GM23248 (cell line): ENCODE data around the gene CCDC157. TPM values are rescaled to one million over a fixed set of nuclear protein-coding genes. Genes with fewer than 3 reads are reported as not detected.

Experiments
- DNase-seq: peaks from one replicate; pipeline ENCODE4 v3.0.0-alpha.2; 2015
- H2AFZ ChIP-seq: fragments of 200-600 bp; sonication (generic); 2 replicates; pipeline ENCODE4 v1.6.1; 2016; ENCODE audit warnings: antibody characterized with exemption
- H3F3A ChIP-seq: fragments of 200-600 bp; sonication (generic); 2 replicates; pipeline ENCODE4 v1.6.1; 2016; ENCODE audit warnings: mild to moderate bottlenecking, antibody characterized with exemption, mixed run types; ENCODE audit not compliant: insufficient read depth
- H3K27ac ChIP-seq: fragments of 200-600 bp; sonication (generic); 2 replicates; pipeline ENCODE4 v1.5.1; 2016; ENCODE audit warnings: mild to moderate bottlenecking
- H3K27me3 ChIP-seq: fragments of 200-600 bp; sonication (generic); replicated peaks from 2 replicates; pipeline ENCODE4 v1.6.1; 2016; ENCODE audit warnings: mild to moderate bottlenecking; ENCODE audit not compliant: insufficient read depth
- H3K36me3 ChIP-seq: fragments of 200-600 bp; sonication (generic); 2 replicates; pipeline ENCODE4 v1.6.1; 2016; ENCODE audit warnings: low read depth, mild to moderate bottlenecking
- H3K4me1 ChIP-seq: fragments of 200-600 bp; sonication (generic); 2 replicates; pipeline ENCODE4 v1.6.1; 2016; ENCODE audit warnings: mild to moderate bottlenecking; ENCODE audit not compliant: insufficient read depth
- H3K4me2 ChIP-seq: fragments of 200-600 bp; sonication (generic); one replicate; pipeline ENCODE4 v1.6.1; 2016; ENCODE audit warnings: mild to moderate bottlenecking; ENCODE audit not compliant: unreplicated experiment
- H3K4me3 ChIP-seq: fragments of 200-600 bp; sonication (generic); 2 replicates; pipeline ENCODE4 v1.5.1; 2016; ENCODE audit warnings: mild to moderate bottlenecking
- H3K79me2 ChIP-seq: fragments of 200-600 bp; sonication (generic); 2 replicates; pipeline ENCODE4 v1.6.1; 2016; ENCODE audit warnings: mild to moderate bottlenecking; ENCODE audit not compliant: insufficient read depth
- H3K9ac ChIP-seq: fragments of 200-600 bp; sonication (generic); 2 replicates; pipeline ENCODE4 v1.6.1; 2016; ENCODE audit warnings: mild to moderate bottlenecking
- H3K9me2 ChIP-seq: fragments of 200-600 bp; sonication (generic); 2 replicates; pipeline ENCODE4 v1.6.1; 2016; ENCODE audit warnings: mixed run types, mild to moderate bottlenecking, moderate library complexity; ENCODE audit not compliant: insufficient read depth
- H3K9me3 ChIP-seq: fragments of 200-600 bp; sonication (generic); one replicate; pipeline ENCODE4 v1.6.1; 2017; ENCODE audit warnings: low read depth
- H4K20me1 ChIP-seq: fragments of 200-600 bp; sonication (generic); 2 replicates; pipeline ENCODE4 v1.6.0; 2016; ENCODE audit not compliant: insufficient read depth
- EZH2 ChIP-seq: fragments of 200-600 bp; sonication (generic); IDR thresholded peaks from 2 replicates; pipeline ENCODE4 v1.6.1; 2018; ENCODE audit warnings: antibody characterized with exemption, mild to moderate bottlenecking; ENCODE audit not compliant: insufficient read depth, poor library complexity, severe bottlenecking
- EZH2phosphoT487 ChIP-seq: fragments of 200-600 bp; sonication (generic); IDR thresholded peaks from 2 replicates; pipeline ENCODE4 v1.6.1; 2018; ENCODE audit warnings: antibody characterized with exemption, moderate library complexity, mild to moderate bottlenecking, low read depth; ENCODE audit not compliant: insufficient read depth
- WGBS, 2 experiments: methylation state at CpG; one replicate each; pipeline ENCODE4 v1.1.6; 2015 to 2017; ENCODE audit warnings: low lambda C conversion rate in 2 of 2, low coverage in 1 of 2; ENCODE audit errors: missing lambda C conversion rate in 2 of 2; 5-methylcytosine and 5-hydroxymethylcytosine counted together
- in situ Hi-C: fragments of 300-500 bp; cut with MboI; formaldehyde crosslinking; loops from 2 replicates; pipeline ENCODE4 v1.15.0; 2020
- polyA plus RNA-seq: library from polyadenylated mRNA; unstranded; fragments of >200 nt; fragmentation: Nextera tagmentation; extraction: Ambion mirVana; gene quantifications from 2 replicates; pipeline ENCODE4 v1.2.1, GENCODE V29; 2016
- total RNA-seq: library from RNA; depleted of rRNA; stranded (reverse); fragments of >200 nt; shearing (Covaris generic); gene quantifications from 2 replicates; pipeline ENCODE4 v1.2.3, GENCODE V29; 2014

CCDC157 gene
- total and polyA plus RNA-seq, 2 experiments from 2014 or later: 2.7 to 5.0 TPM

GRCh38 chr22:30368420-30368819 is 11.6 kb downstream of the CCDC157 start:
- Histone ChIP-seq H2AFZ (no peak overlapping the region), H3K27me3 (no peaks in the 10 kb centered on the region), H3K9me3 (no peaks in the 10 kb centered on the region), H3K9ac (no peak overlapping the region), H3K36me3 (no peaks in the 10 kb centered on the region), H4K20me1 (no peaks in the 10 kb centered on the region), H3K4me3 (no peak overlapping the region), H3K79me2 (no peaks in the 10 kb centered on the region), H3K9me2 (no peaks in the 10 kb centered on the region), H3F3A (no peaks in the 10 kb centered on the region), H3K27ac (no peak overlapping the region), H3K4me2 (no peak overlapping the region), H3K4me1 (no peaks in the 10 kb centered on the region)
- in situ Hi-C loops: no loop called here
- WGBS, 2 experiments: 66 to 74% methylated on average over 9 of the region's 9 CpGs
- DNase-seq: no peak
- TF ChIP-seq EZH2phosphoT487 (no peak), EZH2 (no peak)

- H3K36me3 ChIP-seq: no peaks in the 10 kb centered on the region
- TF ChIP-seq EZH2: no peak
- TF ChIP-seq EZH2phosphoT487: no peak
- in situ Hi-C loops: no loop called here
- H3K79me2 ChIP-seq: no peaks in the 10 kb centered on the region
- no peaks in the 10 kb centered on the region for H3F3A ChIP-seq
- no peaks in the 10 kb centered on the region for H3K27me3 ChIP-seq
- H2AFZ ChIP-seq: no peak overlapping the region
- H3K4me2 ChIP-seq: no peak overlapping the region
- 83 to 84% methylated on average over 18 to 19 of the region's 19 CpGs for WGBS, 2 experiments
- no peaks in the 10 kb centered on the region for H4K20me1 ChIP-seq
- no peak overlapping the region for H3K4me3 ChIP-seq
- no peaks in the 10 kb centered on the region for H3K9me3 ChIP-seq
- no peaks in the 10 kb centered on the region for H3K4me1 ChIP-seq
- H3K9ac ChIP-seq: no peak overlapping the region
- no peaks in the 10 kb centered on the region for H3K9me2 ChIP-seq
- no peak overlapping the region for H3K27ac ChIP-seq
- DNase-seq: no peak
These were observed 13.9 kb downstream of the CCDC157 start for GRCh38 chr22:30370641-30371230.

- DNase-seq: no peak
- in situ Hi-C loops: no loop called here
- 82 to 85% methylated on average over 9 of the region's 9 CpGs for WGBS, 2 experiments
These were observed 14.5 kb downstream of the CCDC157 start for GRCh38 chr22:30371321-30371720.

GRCh38 chr22:30371981-30372380 is 15.2 kb downstream of the CCDC157 start:
- 73 to 78% methylated on average over 13 of the region's 13 CpGs for WGBS, 2 experiments
- no peaks in the 10 kb centered on the region for H3K4me1 ChIP-seq

More at GRCh38 chr22:30371321-30371720, 14.5 kb downstream of the CCDC157 start:
- TF ChIP-seq EZH2 (no peak), EZH2phosphoT487 (no peak)
- Histone ChIP-seq H2AFZ (no peak overlapping the region), H3K9me2 (no peaks in the 10 kb centered on the region), H3K4me2 (no peak overlapping the region), H3K79me2 (no peaks in the 10 kb centered on the region), H3K4me1 (no peaks in the 10 kb centered on the region), H3K27ac (no peak overlapping the region), H4K20me1 (no peaks in the 10 kb centered on the region), H3K27me3 (no peaks in the 10 kb centered on the region), H3K36me3 (no peaks in the 10 kb centered on the region), H3K9ac (no peak overlapping the region), H3F3A (no peaks in the 10 kb centered on the region), H3K9me3 (no peaks in the 10 kb centered on the region), H3K4me3 (no peak overlapping the region)

More at GRCh38 chr22:30371981-30372380, 15.2 kb downstream of the CCDC157 start:
- TF ChIP-seq EZH2phosphoT487 (no peak), EZH2 (no peak)
- Histone ChIP-seq H3K4me2 (no peak overlapping the region), H3K36me3 (no peaks in the 10 kb centered on the region), H3K27ac (no peak overlapping the region), H3K79me2 (no peaks in the 10 kb centered on the region), H3F3A (no peaks in the 10 kb centered on the region), H3K9me2 (no peaks in the 10 kb centered on the region), H4K20me1 (no peaks in the 10 kb centered on the region), H3K9me3 (no peaks in the 10 kb centered on the region), H2AFZ (no peak overlapping the region), H3K27me3 (no peaks in the 10 kb centered on the region), H3K4me3 (no peak overlapping the region), H3K9ac (no peak overlapping the region)
- DNase-seq: no peak
- in situ Hi-C loops: no loop called here
